ENCODE results near the gene LRMDA. TPM values are rescaled to one million over a fixed set of nuclear protein-coding genes. Genes with fewer than 3 reads are reported as not detected.

Gene LRMDA
- total and polyA plus RNA-seq, 7 donors: 2.8 to 22.2 (median 9.0) TPM

GRCh38 chr10:75425291-75426079 is 5.9 kb upstream of the LRMDA start:
- WGBS, 2 donors: 90 to 93% methylated on average over 6 of the region's 6 CpGs
- Histone ChIP-seq H3K27ac (no peak overlapping the region), H3K4me3 (no peak overlapping the region), H3K36me3 (no peaks in the 10 kb centered on the region), H3K4me1 (peaks cover 0 to 17% (median 6%) of the 10 kb centered on the region in 4 donors), H3K27me3 (no peaks in the 10 kb centered on the region), H3K9me3 (no peaks in the 10 kb centered on the region)
- TF ChIP-seq EP300 (IDR thresholded peaks at IDR 0.05) (no peak), POLR2AphosphoS5 (IDR thresholded peaks at IDR 0.05) (no peak), POLR2A (IDR thresholded peaks at IDR 0.05) (no peak)
- TF ChIP-seq, protein P1, sequence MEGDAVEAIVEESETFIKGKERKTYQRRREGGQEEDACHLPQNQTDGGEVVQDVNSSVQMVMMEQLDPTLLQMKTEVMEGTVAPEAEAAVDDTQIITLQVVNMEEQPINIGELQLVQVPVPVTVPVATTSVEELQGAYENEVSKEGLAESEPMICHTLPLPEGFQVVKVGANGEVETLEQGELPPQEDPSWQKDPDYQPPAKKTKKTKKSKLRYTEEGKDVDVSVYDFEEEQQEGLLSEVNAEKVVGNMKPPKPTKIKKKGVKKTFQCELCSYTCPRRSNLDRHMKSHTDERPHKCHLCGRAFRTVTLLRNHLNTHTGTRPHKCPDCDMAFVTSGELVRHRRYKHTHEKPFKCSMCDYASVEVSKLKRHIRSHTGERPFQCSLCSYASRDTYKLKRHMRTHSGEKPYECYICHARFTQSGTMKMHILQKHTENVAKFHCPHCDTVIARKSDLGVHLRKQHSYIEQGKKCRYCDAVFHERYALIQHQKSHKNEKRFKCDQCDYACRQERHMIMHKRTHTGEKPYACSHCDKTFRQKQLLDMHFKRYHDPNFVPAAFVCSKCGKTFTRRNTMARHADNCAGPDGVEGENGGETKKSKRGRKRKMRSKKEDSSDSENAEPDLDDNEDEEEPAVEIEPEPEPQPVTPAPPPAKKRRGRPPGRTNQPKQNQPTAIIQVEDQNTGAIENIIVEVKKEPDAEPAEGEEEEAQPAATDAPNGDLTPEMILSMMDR (IDR thresholded peaks at IDR 0.05): no peak
- peak; percentile 17 for DNase-seq
- intact Hi-C loops (cut with DNase I): no loop called here

DNA sequence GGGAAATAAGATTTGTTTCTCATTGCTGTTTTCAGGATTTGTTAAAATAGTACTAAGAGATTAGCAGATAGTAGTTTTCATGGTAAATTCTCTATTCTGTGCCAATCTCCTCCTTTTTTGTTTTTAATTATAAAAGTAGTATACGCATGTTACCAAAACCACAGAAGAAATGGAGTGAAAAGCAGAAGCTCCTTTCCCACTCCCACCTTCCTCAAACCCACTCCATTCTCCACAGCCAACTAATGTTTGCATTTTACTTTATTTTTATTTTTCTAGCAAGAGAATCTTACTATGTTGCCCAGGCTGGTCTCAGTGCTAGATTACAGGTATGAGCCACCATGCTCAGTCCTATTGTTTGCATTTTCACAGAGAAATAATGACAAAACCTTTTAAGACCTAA is 4.5 kb upstream of the LRMDA start:
- TF ChIP-seq POLR2A (IDR thresholded peaks at IDR 0.05): no peak
- TF ChIP-seq, protein P1 (IDR thresholded peaks at IDR 0.05): no peak
- no peak for TF ChIP-seq EP300 (IDR thresholded peaks at IDR 0.05)
- no peak for TF ChIP-seq POLR2AphosphoS5 (IDR thresholded peaks at IDR 0.05)
- WGBS, 2 donors: 77 to 88% methylated on average over 1 of the region's 1 CpG
- Histone ChIP-seq H3K27me3 (no peaks in the 10 kb centered on the region), H3K27ac (no peak overlapping the region), H3K4me1 (peaks cover 0 to 29% (median 11%) of the 10 kb centered on the region in 4 donors), H3K36me3 (no peaks in the 10 kb centered on the region), H3K4me3 (no peak overlapping the region), H3K9me3 (no peaks in the 10 kb centered on the region)
- DNase-seq: no peak
- intact Hi-C loops (cut with DNase I): no loop called here

DNA sequence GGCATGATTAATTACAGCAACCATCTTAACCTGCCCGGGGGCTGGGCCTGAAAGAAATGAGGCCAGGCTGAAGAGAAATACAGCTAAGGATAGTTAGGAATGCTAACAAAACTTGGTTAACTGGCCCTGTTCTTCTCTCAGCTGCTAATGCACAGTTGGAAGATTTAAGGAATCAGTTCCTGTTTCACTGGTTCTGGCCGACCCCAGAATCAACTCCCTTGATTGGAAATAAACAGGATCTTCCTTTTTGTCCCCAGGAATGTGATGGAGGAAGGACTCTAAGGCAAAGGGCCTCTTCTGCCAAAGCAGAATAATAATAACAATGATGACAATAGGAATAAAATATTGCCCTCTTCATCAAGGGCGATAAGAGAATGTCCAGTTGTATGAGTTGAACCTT is 3.5 kb upstream of the LRMDA start:
- intact Hi-C loops (cut with DNase I): no loop called here
- H3K27ac ChIP-seq: peak overlapping the region in 3 of 4 donors; percentile 44 to 52 (median 52)
- no peaks in the 10 kb centered on the region for H3K36me3 ChIP-seq
- peaks cover 0 to 35% (median 15%) of the 10 kb centered on the region in 4 donors for H3K4me1 ChIP-seq
- DNase-seq: no peak
- TF ChIP-seq POLR2AphosphoS5 (IDR thresholded peaks at IDR 0.05) (no peak), EP300 (IDR thresholded peaks at IDR 0.05) (no peak), POLR2A (IDR thresholded peaks at IDR 0.05) (no peak)
- TF ChIP-seq, protein P1 (IDR thresholded peaks at IDR 0.05): no peak
- no peaks in the 10 kb centered on the region for H3K9me3 ChIP-seq
- no peaks in the 10 kb centered on the region for H3K27me3 ChIP-seq
- H3K4me3 ChIP-seq: no peak overlapping the region
- 67 to 75% methylated on average over 3 of the region's 3 CpGs for WGBS, 2 donors

DNA sequence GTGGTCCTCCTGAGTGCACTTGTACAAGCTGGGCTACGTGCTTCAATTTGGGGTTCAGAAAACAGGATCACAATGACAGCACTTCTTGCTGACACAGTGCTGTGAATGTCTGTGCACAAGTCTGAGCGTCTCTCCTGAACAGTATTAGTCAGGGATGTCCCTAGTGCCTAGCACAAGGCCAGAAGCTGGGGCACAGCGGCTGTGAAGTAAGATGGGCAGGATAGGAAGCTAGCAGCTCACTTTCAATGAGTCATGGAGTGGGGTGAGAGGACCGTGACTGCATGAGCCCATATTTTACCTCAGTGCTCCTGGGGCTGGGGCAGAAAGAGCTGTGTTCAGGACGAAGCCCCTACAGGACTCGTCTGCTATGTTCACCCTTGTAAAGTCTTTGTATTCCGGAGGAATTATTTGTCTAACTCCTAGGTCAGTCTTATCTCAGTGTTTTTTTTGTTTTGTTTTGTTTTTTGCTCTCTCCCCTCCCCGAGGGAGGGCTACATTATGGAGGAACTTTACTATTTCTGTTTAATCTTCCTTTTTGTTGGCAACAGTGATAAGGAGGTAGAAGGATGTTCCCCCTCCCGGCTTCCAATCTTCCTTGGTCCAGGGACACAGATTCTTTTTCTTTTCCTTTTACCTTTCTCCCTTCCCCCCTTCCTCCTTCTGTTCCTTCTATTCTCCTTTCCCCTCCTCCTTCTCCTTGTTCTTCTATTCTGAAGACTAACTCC is 2.8 kb upstream of the LRMDA start:
- H3K9me3 ChIP-seq: no peaks in the 10 kb centered on the region
- H3K36me3 ChIP-seq: no peaks in the 10 kb centered on the region
- intact Hi-C loops (cut with DNase I): no loop called here
- H3K4me1 ChIP-seq: peaks cover 0 to 35% (median 15%) of the 10 kb centered on the region in 4 donors
- WGBS, 2 donors: 81 to 85% methylated on average over 9 of the region's 9 CpGs
- peak overlapping the region in 3 of 4 donors; percentile 44 to 52 (median 52) for H3K27ac ChIP-seq
- H3K27me3 ChIP-seq: no peaks in the 10 kb centered on the region
- H3K4me3 ChIP-seq: no peak overlapping the region
- TF ChIP-seq, protein P1 (IDR thresholded peaks at IDR 0.05): no peak
- TF ChIP-seq POLR2AphosphoS5 (IDR thresholded peaks at IDR 0.05) (no peak), POLR2A (IDR thresholded peaks at IDR 0.05) (no peak), EP300 (IDR thresholded peaks at IDR 0.05) (no peak)
- DNase-seq: no peak

Data from sigmoid colon (tissue), 7 donors.